Esophagus muscularis mucosa (tissue), 4 donors: ENCODE results near the gene VWA5B1. TPM values are rescaled to one million over a fixed set of nuclear protein-coding genes. Genes with fewer than 3 reads are reported as not detected.

ENCODE experiments used
- DNase-seq: peaks from one replicate; pipeline ENCODE4 v3.0.0-alpha.2; 2017; ENCODE audit errors: extremely low spot score
- H3K27ac ChIP-seq, 4 donors: fragments of 200-600 bp; sonication (generic); replicated peaks in 1 of 4; 1 replicate in 3 of 4; 2 replicates in 1 of 4; pipeline ENCODE4 v1.5.1; 2016 to 2019; ENCODE audit warnings: mild to moderate bottlenecking in 1 of 4
- H3K27me3 ChIP-seq, 4 donors: fragments of 200-600 bp; sonication (generic); one replicate each; pipeline versions ENCODE4 v1.5.1 to v1.6.0; 2016 to 2019
- H3K36me3 ChIP-seq, 4 donors: fragments of 200-600 bp; sonication (generic); one replicate each; pipeline ENCODE4 v1.5.1; 2016 to 2019
- H3K4me1 ChIP-seq, 4 donors: fragments of 200-600 bp; sonication (generic); one replicate each; pipeline ENCODE4 v1.5.1; 2016 to 2019
- H3K4me3 ChIP-seq, 4 donors: fragments of 200-600 bp; sonication (generic); 1 replicate in 2 of 4; 2 replicates in 2 of 4; pipeline ENCODE4 v1.5.1; 2016 to 2019; ENCODE audit warnings: mild to moderate bottlenecking in 4 of 4, moderate library complexity in 1 of 4
- H3K9me3 ChIP-seq, 4 donors: fragments of 200-600 bp; sonication (generic); 1 replicate in 3 of 4; 2 replicates in 1 of 4; pipeline ENCODE4 v1.5.1; 2016 to 2019
- CTCF ChIP-seq, 3 experiments: fragments of 200-600 bp in 2 of 3; fragments of 450-650 bp in 1 of 3; sonication (generic) in 2 of 3; IDR thresholded peaks; one replicate each; pipeline ENCODE4 v1.5.1; 2017 to 2019; ENCODE audit warnings: antibody characterized with exemption in 3 of 3, mild to moderate bottlenecking in 2 of 3, moderate library complexity in 1 of 3
- EP300 ChIP-seq: sonication (generic); formaldehyde crosslinking; IDR thresholded peaks from one replicate; pipeline ENCODE4 v1.6.1; 2017; ENCODE audit warnings: antibody characterized with exemption
- POLR2A ChIP-seq: fragments of 450-650 bp; IDR thresholded peaks from one replicate; pipeline ENCODE4 v1.6.1; 2017; ENCODE audit warnings: antibody characterized with exemption, moderate library complexity, mild to moderate bottlenecking, low read depth
- POLR2AphosphoS5 ChIP-seq, 2 donors: sonication (generic); formaldehyde crosslinking; IDR thresholded peaks; one replicate each; pipeline ENCODE4 v1.6.1; 2017; ENCODE audit warnings: antibody characterized with exemption in 2 of 2
- WGBS: methylation state at CpG from one replicate; pipeline ENCODE4 v1.1.5; 2018; 5-methylcytosine and 5-hydroxymethylcytosine counted together
- intact Hi-C: fragments of 100-400 bp; cut with DNase I; formaldehyde crosslinking; loops from one replicate; pipeline ENCODE4 v1.15.1; 2023
- total RNA-seq, 4 donors: library from RNA; depleted of rRNA; stranded (reverse); fragments of >200 nt; gene quantifications; one replicate each; pipeline versions ENCODE4 v1.1.0 to v1.2.1, GENCODE V29; 2016

The VWA5B1 gene
- total RNA-seq, 4 donors from 2014 or later, result under 0.01 TPM; not detected in 3

GRCh38 chr1:20280906-20281305, 9.8 kb upstream of the VWA5B1 start:
- Histone ChIP-seq H3K27me3 (peaks cover 0 to 36% (median 0%) of the 10 kb centered on the region in 4 donors), H3K36me3 (no peaks in the 10 kb centered on the region), H3K9me3 (no peaks in the 10 kb centered on the region), H3K4me1 (no peaks in the 10 kb centered on the region), H3K4me3 (no peak overlapping the region), H3K27ac (no peak overlapping the region)
- TF ChIP-seq EP300, result no peak
- no peak for TF ChIP-seq POLR2A
- TF ChIP-seq POLR2AphosphoS5 (IDR thresholded peaks at IDR 0.05), result no peak
- TF ChIP-seq CTCF (IDR thresholded peaks at IDR 0.05), result no peak
- intact Hi-C loops, result no loop called here
- WGBS, result 86% methylated on average over 6 of the region's 6 CpGs
- DNase-seq, result no peak

GRCh38 chr1:20281801-20282200, 8.9 kb upstream of the VWA5B1 start:
- H3K27me3 ChIP-seq, result peaks cover 0 to 44% (median 0%) of the 10 kb centered on the region in 4 donors
- no peaks in the 10 kb centered on the region for H3K4me1 ChIP-seq
- H3K27ac ChIP-seq, result no peak overlapping the region
- intact Hi-C loops, result no loop called here
- TF ChIP-seq CTCF (IDR thresholded peaks at IDR 0.05) (no peak), EP300 (no peak), POLR2A (no peak), POLR2AphosphoS5 (IDR thresholded peaks at IDR 0.05) (no peak)
- no peak overlapping the region for H3K4me3 ChIP-seq
- H3K36me3 ChIP-seq, result no peaks in the 10 kb centered on the region
- H3K9me3 ChIP-seq, result no peaks in the 10 kb centered on the region
- 44% methylated on average over 2 of the region's 2 CpGs for WGBS
- DNase-seq, result no peak

GRCh38 chr1:20282533-20282932, 8.1 kb upstream of the VWA5B1 start:
- H3K4me3 ChIP-seq, result no peak overlapping the region
- H3K4me1 ChIP-seq, result no peaks in the 10 kb centered on the region
- TF ChIP-seq POLR2AphosphoS5 (IDR thresholded peaks at IDR 0.05), result no peak
- TF ChIP-seq EP300, result no peak
- TF ChIP-seq POLR2A, result no peak
- TF ChIP-seq CTCF (IDR thresholded peaks at IDR 0.05), result no peak
- no peak overlapping the region for H3K27ac ChIP-seq
- DNase-seq, result no peak
- H3K36me3 ChIP-seq, result no peaks in the 10 kb centered on the region
- H3K9me3 ChIP-seq, result no peaks in the 10 kb centered on the region
- WGBS, result 51% methylated on average over 5 of the region's 5 CpGs
- intact Hi-C loops, result no loop called here
- peaks cover 0 to 45% (median 0%) of the 10 kb centered on the region in 4 donors for H3K27me3 ChIP-seq

- intact Hi-C loops, result no loop called here
- Histone ChIP-seq H3K27me3 (peaks cover 0 to 60% (median 0%) of the 10 kb centered on the region in 4 donors), H3K4me3 (no peak overlapping the region), H3K27ac (no peak overlapping the region), H3K9me3 (no peaks in the 10 kb centered on the region), H3K36me3 (no peaks in the 10 kb centered on the region), H3K4me1 (no peaks in the 10 kb centered on the region)
- no peak for TF ChIP-seq EP300
- no peak for TF ChIP-seq POLR2AphosphoS5 (IDR thresholded peaks at IDR 0.05)
- no peak for TF ChIP-seq POLR2A
- TF ChIP-seq CTCF (IDR thresholded peaks at IDR 0.05), result no peak
- DNase-seq, result no peak
- WGBS, result 56% methylated on average over 2 of the region's 2 CpGs
These were observed 6.6 kb upstream of the VWA5B1 start for GRCh38 chr1:20284046-20284445.

GRCh38 chr1:20284625-20285024, 6.0 kb upstream of the VWA5B1 start:
- Histone ChIP-seq H3K4me1 (no peaks in the 10 kb centered on the region), H3K36me3 (no peaks in the 10 kb centered on the region), H3K9me3 (no peaks in the 10 kb centered on the region), H3K27ac (no peak overlapping the region), H3K27me3 (peaks cover 0 to 66% (median 0%) of the 10 kb centered on the region in 4 donors), H3K4me3 (no peak overlapping the region)
- intact Hi-C loops, result no loop called here
- 83% methylated on average over 3 of the region's 3 CpGs for whole genome bisulfite sequencing
- DNase-seq, result no peak
- no peak for TF ChIP-seq POLR2A
- no peak for TF ChIP-seq CTCF (IDR thresholded peaks at IDR 0.05)
- no peak for TF ChIP-seq EP300
- no peak for TF ChIP-seq POLR2AphosphoS5 (IDR thresholded peaks at IDR 0.05)
